Gastroesophageal sphincter (tissue), 4 donors: Measurements from ENCODE around the gene NPIPB8. TPM values are rescaled to one million over a fixed set of nuclear protein-coding genes. Genes with fewer than 3 reads are reported as not detected.
"Not testable (repeated sequence)": the region's sequence is repeated elsewhere in the genome, so short reads cannot be mapped to it uniquely, and the experiment has no call there.

Source experiments
- ATAC-seq: fragments of 150-250 bp; one replicate; pipeline ENCODE4 v1.9.1; 2016; ENCODE audit warnings: mild to moderate bottlenecking, moderate library complexity
- H3K27ac ChIP-seq, 4 donors: fragments of 200-600 bp; sonication (generic) in 3 of 4; 1 replicate in 3 of 4; 2 replicates in 1 of 4; pipeline ENCODE4 v1.5.1; 2016 to 2019
- H3K27me3 ChIP-seq: fragments of 200-600 bp; sonication (generic); one replicate; pipeline ENCODE4 v1.5.1; 2019
- H3K36me3 ChIP-seq, 2 donors: fragments of 200-600 bp; sonication (generic); one replicate each; pipeline ENCODE4 v1.5.1; 2019; ENCODE audit warnings: control low read depth in 1 of 2
- H3K4me1 ChIP-seq, 3 donors: fragments of 200-600 bp; sonication (generic); 1 replicate in 2 of 3; 2 replicates in 1 of 3; pipeline ENCODE4 v1.5.1; 2016 to 2019; ENCODE audit warnings: control low read depth in 2 of 3
- H3K4me3 ChIP-seq, 2 donors: fragments of 200-600 bp; sonication (generic); one replicate each; pipeline ENCODE4 v1.5.1; 2019; ENCODE audit warnings: mild to moderate bottlenecking in 1 of 2, moderate library complexity in 1 of 2
- H3K9me3 ChIP-seq, 3 donors: fragments of 200-600 bp; sonication (generic); one replicate each; pipeline ENCODE4 v1.5.1; 2017 to 2019; ENCODE audit warnings: control low read depth in 2 of 3
- WGBS, 2 donors: methylation state at CpG; one replicate each; pipeline ENCODE4 v1.1.5; 2018; ENCODE audit warnings: low coverage in 1 of 2; 5-methylcytosine and 5-hydroxymethylcytosine counted together
- total RNA-seq, 4 donors: library from RNA; depleted of rRNA; stranded (reverse); fragments of >200 nt; gene quantifications; one replicate each; pipeline ENCODE4 v1.1.0, GENCODE V29; 2016

Gene NPIPB8
- total RNA-seq, 4 donors from 2014 or later = not detected

- not testable (repeated sequence) for H3K4me3 ChIP-seq, ATAC-seq, H3K27ac ChIP-seq, H3K27me3 ChIP-seq, H3K9me3 ChIP-seq, H3K36me3 ChIP-seq, H3K4me1 ChIP-seq
- WGBS, 2 donors = no CpG with 5 or more reads among the region's 9 CpGs
Measured at GRCh38 chr16:28699792-28700191, 61.9 kb downstream of the NPIPB8 start.

GRCh38 chr16:28700349-28700748 lies 62.5 kb downstream of the NPIPB8 start:
- H3K27me3 ChIP-seq, ATAC-seq, H3K9me3 ChIP-seq, H3K4me1 ChIP-seq, H3K4me3 ChIP-seq, H3K27ac ChIP-seq, H3K36me3 ChIP-seq: not testable (repeated sequence)
- WGBS, 2 donors = no CpG with 5 or more reads among the region's 19 CpGs

- not testable (repeated sequence) for H3K4me3 ChIP-seq, H3K27ac ChIP-seq, H3K4me1 ChIP-seq, ATAC-seq, H3K27me3 ChIP-seq, H3K36me3 ChIP-seq, H3K9me3 ChIP-seq
- WGBS, 2 donors = no CpG with 5 or more reads among the region's 8 CpGs
Measured at GRCh38 chr16:28701384-28701783, 63.5 kb downstream of the NPIPB8 start.

GRCh38 chr16:28704246-28704645 lies 66.4 kb downstream of the NPIPB8 start:
- ATAC-seq, H3K4me1 ChIP-seq, H3K9me3 ChIP-seq, H3K27ac ChIP-seq, H3K27me3 ChIP-seq, H3K36me3 ChIP-seq, H3K4me3 ChIP-seq: not testable (repeated sequence)
- no CpG with 5 or more reads among the region's 7 CpGs for WGBS, 2 donors

Other genes starting within 250 kb of the NPIPB8 start
- 100 to 1,000 TPM in 3 of 4 donors, 10 to 100 TPM in 1; 96.5 to 180 (median 105) TPM for gene EIF3CL, start 234.2 kb upstream of the NPIPB8 start, total RNA-seq
- gene NPIPB7, start 165.7 kb upstream of the NPIPB8 start, total RNA-seq = under 1 TPM in 1 of 4 donors, not detected in 3; 0.25 TPM
- 10 to 100 TPM; 14.0 to 21.8 (median 18.2) TPM for gene CLN3, start 146.0 kb upstream of the NPIPB8 start, total RNA-seq
- 1 to 10 TPM; 1.2 to 3.1 (median 1.5) TPM for gene APOBR, start 143.4 kb upstream of the NPIPB8 start, total RNA-seq
- not detected for gene IL27, start 131.2 kb upstream of the NPIPB8 start, total RNA-seq
- 10 to 100 TPM; 32.8 to 52.8 (median 41.1) TPM for gene NUPR1, start 99.1 kb upstream of the NPIPB8 start, total RNA-seq
- 10 to 100 TPM; 20.3 to 45.1 (median 35.3) TPM for gene SGF29, start 84.1 kb upstream of the NPIPB8 start, total RNA-seq
- 1 to 10 TPM in 1 of 4 donors, under 1 TPM in 1, not detected in 2; 0.27 to 1.2 TPM for gene SULT1A2, start 41.0 kb upstream of the NPIPB8 start, total RNA-seq
- gene SULT1A1, start 28.0 kb upstream of the NPIPB8 start, total RNA-seq = 10 to 100 TPM in 2 of 4 donors, 1 to 10 TPM in 2; 3.3 to 21.1 (median 9.4) TPM
- 100 to 1,000 TPM in 3 of 4 donors, 10 to 100 TPM in 1; 95.7 to 301 (median 173) TPM for gene EIF3C, start 73.4 kb downstream of the NPIPB8 start, total RNA-seq
- gene NPIPB9, start 113.7 kb downstream of the NPIPB8 start, total RNA-seq = 1 to 10 TPM in 3 of 4 donors, under 1 TPM in 1; 0.35 to 8.2 (median 3.0) TPM
- gene ATXN2L, start 184.9 kb downstream of the NPIPB8 start, total RNA-seq = 10 to 100 TPM; 44.4 to 65.1 (median 56.9) TPM
- 10 to 100 TPM; 72.2 to 91.9 (median 85.3) TPM for gene TUFM, start 208.3 kb downstream of the NPIPB8 start, total RNA-seq
- gene SH2B1, start 225.8 kb downstream of the NPIPB8 start, total RNA-seq = 10 to 100 TPM; 23.6 to 51.0 (median 28.3) TPM
- gene ATP2A1, start 240.4 kb downstream of the NPIPB8 start, total RNA-seq = under 1 TPM in 1 of 4 donors, not detected in 3; 0.31 TPM